Activated T-cell treated with anti-CD3 and anti-CD28 coated beads, Interleukin-2, amount 50 U/mL, for 24 hours (primary cell): ENCODE data around the gene CDKAL1.

ENCODE experiments used
- DNase-seq: peaks from one replicate; pipeline ENCODE4 v3.0.0-alpha.2; 2020
- H3K27ac Mint-ChIP-seq: 2 replicates; pipeline ENCODE4 v1.8.0; 2020; ENCODE audit warnings: mild to moderate bottlenecking, mixed read lengths
- H3K27me3 Mint-ChIP-seq: 2 replicates; pipeline ENCODE4 v1.8.0; 2020; ENCODE audit warnings: mixed read lengths
- H3K36me3 Mint-ChIP-seq: 2 replicates; pipeline ENCODE4 v1.8.0; 2020; ENCODE audit warnings: low read depth, mixed read lengths
- H3K4me1 Mint-ChIP-seq: 2 replicates; pipeline ENCODE4 v1.8.0; 2020; ENCODE audit warnings: low read depth, mixed read lengths
- H3K4me3 Mint-ChIP-seq: 2 replicates; pipeline ENCODE4 v1.8.0; 2020; ENCODE audit warnings: mild to moderate bottlenecking, moderate library complexity, mixed read lengths
- H3K9me3 Mint-ChIP-seq: 2 replicates; pipeline ENCODE4 v1.8.0; 2020; ENCODE audit warnings: mixed read lengths

The CDKAL1 gene

GRCh38 chr6:21132856-21133838 is 598.9 kb downstream of the CDKAL1 start:
- no peaks in the 10 kb centered on the region for H3K9me3 Mint-ChIP-seq
- no peaks in the 10 kb centered on the region for H3K4me1 Mint-ChIP-seq
- H3K36me3 Mint-ChIP-seq, result peaks cover 3% of the 10 kb centered on the region
- H3K27me3 Mint-ChIP-seq, result no peaks in the 10 kb centered on the region
- H3K4me3 Mint-ChIP-seq, result no peak overlapping the region
- no peak overlapping the region for H3K27ac Mint-ChIP-seq
- no peak for DNase-seq

DNA sequence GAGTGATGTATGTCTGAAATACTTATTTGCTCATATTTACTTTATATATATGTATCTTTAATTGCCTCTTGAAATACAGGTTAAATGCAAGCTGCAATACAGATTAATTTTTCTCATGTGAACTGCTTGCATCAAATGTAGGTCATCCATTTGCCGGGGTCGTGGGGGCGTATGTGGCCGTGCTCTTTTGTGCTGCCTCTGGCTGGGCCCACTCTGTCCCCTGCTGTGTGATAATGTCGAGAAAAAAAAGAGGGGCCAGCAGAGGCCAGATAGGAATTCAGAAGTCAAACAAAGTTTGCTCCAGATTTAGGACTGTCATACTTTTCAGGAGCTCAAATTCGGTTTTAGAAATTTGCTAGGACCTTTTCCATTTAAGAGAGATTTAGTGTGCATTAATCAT is 599.6 kb downstream of the CDKAL1 start:
- H3K4me3 Mint-ChIP-seq, result no peak overlapping the region

GRCh38 chr6:21134356-21134755 is 600.1 kb downstream of the CDKAL1 start:
- Mint-ChIP-seq H3K4me1 (no peaks in the 10 kb centered on the region), H3K27me3 (no peaks in the 10 kb centered on the region), H3K4me3 (no peak overlapping the region), H3K27ac (no peak overlapping the region), H3K9me3 (no peaks in the 10 kb centered on the region), H3K36me3 (peaks cover 13% of the 10 kb centered on the region)
- DNase-seq, result no peak

More for the DNA sequence above, 599.6 kb downstream of the CDKAL1 start:
- peaks cover 9% of the 10 kb centered on the region for H3K36me3 Mint-ChIP-seq
- no peak for DNase-seq
- no peaks in the 10 kb centered on the region for H3K4me1 Mint-ChIP-seq
- H3K27me3 Mint-ChIP-seq, result no peaks in the 10 kb centered on the region
- H3K9me3 Mint-ChIP-seq, result no peaks in the 10 kb centered on the region
- H3K27ac Mint-ChIP-seq, result no peak overlapping the region

GRCh38 chr6:21135484-21136013 is 601.3 kb downstream of the CDKAL1 start:
- Mint-ChIP-seq H3K36me3 (peaks cover 24% of the 10 kb centered on the region), H3K9me3 (no peaks in the 10 kb centered on the region), H3K27me3 (no peaks in the 10 kb centered on the region), H3K4me1 (no peaks in the 10 kb centered on the region), H3K4me3 (no peak overlapping the region), H3K27ac (no peak overlapping the region)
- DNase-seq, result no peak

DNA sequence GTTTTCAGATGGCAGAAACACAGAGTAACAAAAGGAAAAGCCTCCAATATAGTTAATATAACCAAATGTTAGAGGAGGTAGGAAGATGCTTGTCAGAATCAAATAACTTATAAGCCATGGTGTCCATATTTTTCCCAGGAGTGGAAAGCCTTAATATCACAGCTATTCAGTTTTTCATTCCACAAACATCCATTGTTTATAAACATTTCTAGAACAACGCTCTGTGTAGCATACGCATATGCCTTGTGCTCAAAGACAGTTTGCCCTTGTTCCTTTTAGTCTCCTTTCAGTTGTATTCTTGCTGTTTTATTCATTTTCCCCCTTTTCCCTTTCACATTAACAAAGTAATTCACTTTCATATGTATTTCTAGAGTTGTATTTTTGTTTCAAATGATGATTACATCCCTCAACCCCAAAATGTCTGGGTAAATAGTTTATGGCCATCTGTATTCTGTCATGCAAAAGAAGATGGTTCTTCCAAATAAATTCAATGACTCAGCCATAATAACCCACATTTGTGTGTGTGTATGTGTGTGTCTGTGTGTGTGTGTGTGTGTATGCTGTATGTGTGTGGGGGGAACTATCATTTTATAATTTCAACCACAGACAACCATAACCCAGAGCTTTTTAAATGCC is 603.6 kb downstream of the CDKAL1 start:
- Mint-ChIP-seq H3K36me3 (peaks cover 33% of the 10 kb centered on the region), H3K27ac (no peak overlapping the region), H3K27me3 (no peaks in the 10 kb centered on the region), H3K4me1 (no peaks in the 10 kb centered on the region), H3K9me3 (no peaks in the 10 kb centered on the region), H3K4me3 (no peak overlapping the region)
- DNase-seq, result no peak

DNA sequence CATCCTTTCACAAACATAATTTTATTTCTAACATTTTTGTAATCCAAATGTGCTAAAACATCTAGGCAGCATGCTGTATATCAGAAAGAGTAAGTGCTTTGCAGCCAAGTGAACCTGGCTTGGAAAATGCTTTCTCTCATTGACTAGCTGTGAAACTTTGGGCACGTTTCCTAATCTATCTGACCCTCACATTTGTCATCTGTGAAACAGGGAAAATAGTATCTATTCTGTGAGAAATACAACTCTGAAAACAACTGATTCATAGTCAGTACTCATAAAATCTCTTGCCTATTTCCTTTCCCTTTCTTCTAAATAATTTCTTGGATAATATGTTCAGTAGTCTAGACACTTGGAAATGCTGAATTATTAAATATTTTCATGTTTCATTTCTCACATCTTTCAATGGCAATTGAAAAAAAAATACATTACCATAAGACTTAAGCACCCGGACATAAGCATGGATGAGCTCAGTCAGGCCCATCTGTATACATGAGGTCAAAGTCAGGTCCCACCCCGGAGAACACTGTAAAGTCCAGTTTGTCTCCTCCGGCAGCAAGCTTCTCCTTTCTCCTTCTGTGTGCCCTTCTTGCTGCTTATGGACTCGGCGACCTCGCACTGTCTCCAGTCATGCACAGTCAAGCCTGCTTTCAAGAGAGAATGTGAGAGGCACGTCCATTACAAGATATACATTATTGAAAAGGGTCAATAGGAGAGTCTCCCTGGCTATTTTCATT is 604.2 kb downstream of the CDKAL1 start:
- Mint-ChIP-seq H3K36me3 (peaks cover 36% of the 10 kb centered on the region), H3K27me3 (no peaks in the 10 kb centered on the region), H3K9me3 (no peaks in the 10 kb centered on the region), H3K4me3 (no peak overlapping the region), H3K27ac (no peak overlapping the region), H3K4me1 (no peaks in the 10 kb centered on the region)
- no peak for DNase-seq

- Mint-ChIP-seq H3K4me3 (no peak overlapping the region), H3K36me3 (peaks cover 39% of the 10 kb centered on the region), H3K4me1 (no peaks in the 10 kb centered on the region), H3K27ac (no peak overlapping the region), H3K27me3 (no peaks in the 10 kb centered on the region), H3K9me3 (no peaks in the 10 kb centered on the region)
- DNase-seq, result no peak
Observed at GRCh38 chr6:21140966-21141365, 606.7 kb downstream of the CDKAL1 start.

GRCh38 chr6:21141616-21142303 is 607.5 kb downstream of the CDKAL1 start:
- Mint-ChIP-seq H3K27me3 (no peaks in the 10 kb centered on the region), H3K36me3 (peaks cover 39% of the 10 kb centered on the region), H3K9me3 (no peaks in the 10 kb centered on the region), H3K27ac (no peak overlapping the region), H3K4me3 (no peak overlapping the region), H3K4me1 (no peaks in the 10 kb centered on the region)
- DNase-seq, result no peak

- Mint-ChIP-seq H3K9me3 (no peaks in the 10 kb centered on the region), H3K27ac (no peak overlapping the region), H3K36me3 (peaks cover 39% of the 10 kb centered on the region), H3K4me3 (no peak overlapping the region), H3K4me1 (no peaks in the 10 kb centered on the region), H3K27me3 (no peaks in the 10 kb centered on the region)
- DNase-seq, result no peak
Observed at GRCh38 chr6:21142741-21143140, 608.5 kb downstream of the CDKAL1 start.

DNA sequence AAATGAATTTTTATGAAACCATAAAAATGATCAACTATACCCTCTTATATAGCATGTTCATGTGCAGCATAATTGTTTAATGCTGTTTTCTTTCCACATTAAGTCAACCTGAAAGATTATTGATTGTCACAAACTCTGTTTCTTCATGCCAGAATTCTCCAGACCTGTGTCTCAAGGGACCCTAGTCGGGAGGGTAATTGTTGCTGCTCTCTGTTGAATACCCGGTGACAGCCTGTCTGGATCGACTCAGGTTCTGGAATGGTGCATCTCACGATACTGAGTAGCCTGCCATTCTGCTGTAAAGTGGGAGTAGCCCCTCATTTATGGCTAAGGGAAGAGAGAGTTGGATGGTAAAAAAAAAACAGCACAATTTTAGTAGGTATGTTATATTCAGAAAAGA is 609.4 kb downstream of the CDKAL1 start:
- H3K36me3 Mint-ChIP-seq, result peaks cover 35% of the 10 kb centered on the region
- H3K4me1 Mint-ChIP-seq, result no peaks in the 10 kb centered on the region
- no peak overlapping the region for H3K4me3 Mint-ChIP-seq
- no peaks in the 10 kb centered on the region for H3K27me3 Mint-ChIP-seq
- H3K27ac Mint-ChIP-seq, result no peak overlapping the region
- no peaks in the 10 kb centered on the region for H3K9me3 Mint-ChIP-seq
- no peak for DNase-seq

DNA sequence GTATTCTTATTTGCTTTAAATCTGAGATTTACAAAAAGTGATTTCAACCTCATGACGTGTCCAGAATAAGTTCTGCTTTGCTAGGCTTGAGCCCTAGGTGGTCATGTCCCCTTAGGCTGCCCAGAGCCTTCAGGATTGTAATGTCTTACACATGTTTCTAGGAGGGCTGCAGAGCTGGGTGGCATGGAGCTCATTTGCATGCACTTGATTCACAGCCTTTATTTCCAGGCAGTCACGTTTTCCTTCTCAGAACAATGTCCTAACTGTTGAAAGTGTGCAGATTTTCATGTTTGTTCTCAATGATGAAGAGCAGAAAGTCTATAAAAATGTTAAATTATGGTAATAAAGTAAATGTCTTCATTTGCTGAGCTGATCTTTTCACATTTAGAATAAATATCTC is 610.7 kb downstream of the CDKAL1 start:
- H3K4me3 Mint-ChIP-seq, result no peak overlapping the region
- H3K9me3 Mint-ChIP-seq, result no peaks in the 10 kb centered on the region
- H3K27ac Mint-ChIP-seq, result no peak overlapping the region

DNA sequence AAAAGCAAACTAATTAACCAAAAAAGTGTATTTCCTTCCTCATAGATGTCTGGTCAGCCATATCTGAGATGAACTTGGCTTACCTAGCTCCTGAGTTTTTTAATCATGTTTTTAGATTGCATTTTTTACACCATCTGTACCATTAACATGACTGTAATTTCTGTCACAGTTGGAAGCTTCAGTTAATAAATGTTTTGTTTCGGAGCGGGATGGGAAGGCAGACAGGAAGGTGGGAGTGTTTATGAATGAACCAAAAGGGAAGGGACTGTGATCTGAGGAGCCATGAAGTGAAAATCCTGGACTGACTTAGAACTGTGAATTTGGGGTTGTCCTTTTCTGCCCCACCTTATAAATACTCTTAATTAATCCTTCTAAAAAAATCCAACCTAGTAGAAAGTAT is 613.7 kb downstream of the CDKAL1 start:
- H3K4me3 Mint-ChIP-seq, result no peak overlapping the region
- H3K36me3 Mint-ChIP-seq, result peaks cover 10% of the 10 kb centered on the region
- H3K9me3 Mint-ChIP-seq, result no peaks in the 10 kb centered on the region
- no peaks in the 10 kb centered on the region for H3K27me3 Mint-ChIP-seq
- H3K4me1 Mint-ChIP-seq, result no peaks in the 10 kb centered on the region
- H3K27ac Mint-ChIP-seq, result no peak overlapping the region
- no peak for DNase-seq

More for the DNA sequence above, 610.7 kb downstream of the CDKAL1 start:
- H3K4me1 Mint-ChIP-seq, result no peaks in the 10 kb centered on the region
- H3K36me3 Mint-ChIP-seq, result peaks cover 24% of the 10 kb centered on the region
- no peak for DNase-seq
- H3K27me3 Mint-ChIP-seq, result no peaks in the 10 kb centered on the region

GRCh38 chr6:21149470-21149869 is 615.2 kb downstream of the CDKAL1 start:
- no peak overlapping the region for H3K27ac Mint-ChIP-seq
- H3K4me1 Mint-ChIP-seq, result no peaks in the 10 kb centered on the region
- peaks cover 6% of the 10 kb centered on the region for H3K36me3 Mint-ChIP-seq
- no peaks in the 10 kb centered on the region for H3K9me3 Mint-ChIP-seq
- DNase-seq, result no peak
- H3K4me3 Mint-ChIP-seq, result no peak overlapping the region
- H3K27me3 Mint-ChIP-seq, result no peaks in the 10 kb centered on the region

- no peaks in the 10 kb centered on the region for H3K9me3 Mint-ChIP-seq
- H3K4me1 Mint-ChIP-seq, result no peaks in the 10 kb centered on the region
- peaks cover 2% of the 10 kb centered on the region for H3K36me3 Mint-ChIP-seq
- H3K27me3 Mint-ChIP-seq, result no peaks in the 10 kb centered on the region
- no peak for DNase-seq
- no peak overlapping the region for H3K4me3 Mint-ChIP-seq
- no peak overlapping the region for H3K27ac Mint-ChIP-seq
Observed at GRCh38 chr6:21150667-21151066, 616.4 kb downstream of the CDKAL1 start.
